ENCODE data around the gene ASB18. TPM values are rescaled to one million over a fixed set of nuclear protein-coding genes. Genes with fewer than 3 reads are reported as not detected.

ASB18 gene
- total and polyA plus RNA-seq, 2 of the 13 experiments (the other 11 are each of a cell fraction or from before 2014, with no cell fraction given): not detected

- no peak overlapping the region for H3K9ac ChIP-seq (ENCODE audit: insufficient read depth, low read depth, low read length)
- POLR2A ChIA-PET: no interaction called here
- DNase-seq (ENCODE audit: low spot score) (no peak), FAIRE-seq (no peak), ATAC-seq (no peak)
- H3K4me2 ChIP-seq (ENCODE audit: low read depth, low read length): no peak overlapping the region
- H3K4me3 ChIP-seq (replicated peaks in 1 of 3; ENCODE audit: insufficient read depth in 1 of 3, low read depth in 2 of 3, low read length in 3 of 3): no peak overlapping the region
- H3K9me3 ChIP-seq (ENCODE audit: low read length): no peaks in the 10 kb centered on the region
- no peak overlapping the region for H2AFZ ChIP-seq (ENCODE audit: low read length)
- no TSS peak for BruUV-seq (replicated peaks)
- H3K79me2 ChIP-seq (ENCODE audit: insufficient read depth, low read length): no peaks in the 10 kb centered on the region
- no peaks in the 10 kb centered on the region for H3K36me3 ChIP-seq (replicated peaks in 1 of 2; ENCODE audit: control insufficient read depth in 1 of 2, insufficient read depth in 2 of 2, low read length in 2 of 2)
- in situ Hi-C loops (cut with HindIII; ENCODE audit: extremely low pct_ligation_motif_present, low pct_unique_long_range_greater_than_20kb): no loop called here
- peaks cover 17% of the 10 kb centered on the region for H3K4me1 ChIP-seq (ENCODE audit: insufficient read depth, low read length)
- no peak overlapping the region for H3K27ac ChIP-seq (ENCODE audit: extremely low read length, insufficient read depth, low read length)
- WGBS (ENCODE audit: low lambda C conversion rate): 6% methylated on average over 3 of the region's 3 CpGs
- CTCF ChIA-PET (ENCODE audit: low intra/inter-chr PET ratio, low total read pairs): no interaction called here
- no peaks in the 10 kb centered on the region for H4K20me1 ChIP-seq (ENCODE audit: insufficient read depth, low read length)
- TF ChIP-seq SRY (CRISPR knock-in tag; IDR thresholded peaks at IDR 0.05) (no peak), ZNF792 (CRISPR knock-in tag; IDR thresholded peaks at IDR 0.05) (no peak), ZNF232 (CRISPR knock-in tag; IDR thresholded peaks at IDR 0.05; ENCODE audit: borderline replicate concordance) (no peak), ATF7 (IDR thresholded peaks at IDR 0.05) (no peak), ATF7 (CRISPR knock-in tag; IDR thresholded peaks at IDR 0.05) (no peak), MAX (IDR thresholded peaks at IDR 0.05) (no peak), RNF219 (CRISPR knock-in tag; IDR thresholded peaks at IDR 0.05) (no peak)
- H3K27me3 ChIP-seq (ENCODE audit: control insufficient read depth in 1 of 2, insufficient read depth in 2 of 2, low read length in 2 of 2): peaks cover 6 to 61% of the 10 kb centered on the region in 2 experiments; a peak in 4 of 5 replicates
- intact Hi-C loops (cut with micrococcal nuclease; ENCODE audit: unreplicated experiment): no loop called here
Measured at GRCh38 chr2:236252602-236253001, 11.6 kb downstream of the ASB18 start.
